IPS-NIHi7 (cell line): ENCODE measurements around the gene MLC1.
A peak's percentile ranks its signal among the peaks of the same experiment; 100 is the strongest.

Experiments
- DNase-seq: peaks from one replicate; pipeline ENCODE4 v3.0.0; 2012; ENCODE audit warnings: mixed read lengths; ENCODE audit errors: extremely low spot score

MLC1 gene

GRCh38 chr22:50085211-50085972 lies at the start of gene MLC1:
Gene MLC1 (minus strand): TSS chr22:50085426. CDS start chr22:50084902, 524 bp downstream.
- DNase-seq, result peak; percentile 29

GRCh38 chr22:50134481-50134880 lies 49.3 kb upstream of the MLC1 start:
- no peak for DNase-seq

- DNase-seq, result no peak
Observed at GRCh38 chr22:50131894-50132293, 46.7 kb upstream of the MLC1 start.

GRCh38 chr22:50129121-50129736 lies 44.0 kb upstream of the MLC1 start:
- DNase-seq, result no peak

- DNase-seq, result no peak
Observed at GRCh38 chr22:50125029-50125428, 39.8 kb upstream of the MLC1 start.

GRCh38 chr22:50123119-50123518 lies 37.9 kb upstream of the MLC1 start:
- no peak for DNase-seq

- no peak for DNase-seq
Observed at GRCh38 chr22:50121202-50121740, 36.0 kb upstream of the MLC1 start.

GRCh38 chr22:50119768-50120251 lies 34.6 kb upstream of the MLC1 start:
- DNase-seq, result no peak

GRCh38 chr22:50119169-50119767 lies 34.0 kb upstream of the MLC1 start:
- DNase-seq, result no peak

- no peak for DNase-seq
Observed at GRCh38 chr22:50118557-50119168, 33.4 kb upstream of the MLC1 start.

- DNase-seq, result no peak
Observed at GRCh38 chr22:50118129-50118528, 32.9 kb upstream of the MLC1 start.

GRCh38 chr22:50117168-50117762 lies 32.0 kb upstream of the MLC1 start:
- no peak for DNase-seq

GRCh38 chr22:50115693-50116092 lies 30.5 kb upstream of the MLC1 start:
- DNase-seq, result no peak

GRCh38 chr22:50114221-50115021 lies 29.2 kb upstream of the MLC1 start:
- DNase-seq, result no peak

GRCh38 chr22:50112151-50113118 lies 27.2 kb upstream of the MLC1 start:
- DNase-seq, result no peak

GRCh38 chr22:50111056-50111455 lies 25.8 kb upstream of the MLC1 start:
- DNase-seq, result no peak

- no peak for DNase-seq
Observed at GRCh38 chr22:50107529-50107928, 22.3 kb upstream of the MLC1 start.

- DNase-seq, result no peak
Observed at GRCh38 chr22:50105208-50106100, 20.2 kb upstream of the MLC1 start.

- DNase-seq, result no peak
Observed at GRCh38 chr22:50104141-50104544, 18.9 kb upstream of the MLC1 start.
